IPS-NIHi7 (cell line): Measurements from ENCODE around the gene CACNA1G.

ENCODE experiments used
- DNase-seq: peaks from one replicate; pipeline ENCODE4 v3.0.0; 2012; ENCODE audit warnings: mixed read lengths; ENCODE audit errors: extremely low spot score

Gene CACNA1G

DNA sequence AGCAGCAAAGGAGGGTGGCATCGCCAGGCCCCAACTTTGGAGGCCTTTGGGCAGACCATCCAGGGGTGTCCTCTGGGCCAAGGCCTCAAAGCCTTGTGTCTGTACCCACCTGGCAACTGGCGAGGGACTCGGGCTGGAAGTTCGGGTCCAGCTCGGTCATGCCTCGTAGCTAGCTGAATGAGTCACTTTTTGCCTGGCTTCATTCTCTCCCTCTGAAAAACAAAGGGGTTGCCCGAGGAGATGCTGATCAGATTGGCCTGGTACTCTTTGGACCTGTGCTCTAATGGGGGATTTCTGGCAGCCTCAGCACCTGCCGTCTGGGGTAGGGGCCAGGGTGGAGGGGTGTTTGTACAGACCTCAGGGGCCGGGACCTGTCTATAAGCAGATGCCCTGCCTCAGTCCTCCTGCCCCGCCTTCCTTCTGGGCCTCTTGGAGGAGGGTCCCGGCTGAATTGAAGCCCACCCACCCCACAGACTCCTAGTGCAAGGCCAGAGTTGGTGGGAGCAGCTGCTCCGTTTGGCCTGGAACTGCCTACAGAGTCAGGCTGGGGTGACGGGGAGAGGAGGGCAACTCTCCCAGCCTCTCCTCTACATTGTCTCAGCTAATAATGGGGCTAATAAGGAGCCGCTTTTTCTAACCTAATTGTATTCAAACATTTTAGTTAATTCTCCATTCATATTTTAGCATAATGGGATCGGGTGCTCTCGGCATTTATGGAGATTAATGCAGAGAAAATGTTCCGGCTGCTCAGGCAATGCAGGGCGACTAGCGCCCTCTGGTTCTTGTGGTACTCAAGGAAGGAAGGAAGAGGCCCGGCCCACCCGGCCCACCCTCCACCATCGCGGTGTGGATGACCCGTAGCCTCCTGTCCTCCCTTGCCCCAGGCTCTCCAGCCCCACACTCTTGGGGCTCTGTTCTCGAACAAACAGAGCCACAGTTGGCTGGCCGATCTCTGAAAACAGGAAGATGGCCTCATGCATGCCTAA, 52.8 kb downstream of the CACNA1G start:
- peak; percentile 57 for DNase-seq

DNA sequence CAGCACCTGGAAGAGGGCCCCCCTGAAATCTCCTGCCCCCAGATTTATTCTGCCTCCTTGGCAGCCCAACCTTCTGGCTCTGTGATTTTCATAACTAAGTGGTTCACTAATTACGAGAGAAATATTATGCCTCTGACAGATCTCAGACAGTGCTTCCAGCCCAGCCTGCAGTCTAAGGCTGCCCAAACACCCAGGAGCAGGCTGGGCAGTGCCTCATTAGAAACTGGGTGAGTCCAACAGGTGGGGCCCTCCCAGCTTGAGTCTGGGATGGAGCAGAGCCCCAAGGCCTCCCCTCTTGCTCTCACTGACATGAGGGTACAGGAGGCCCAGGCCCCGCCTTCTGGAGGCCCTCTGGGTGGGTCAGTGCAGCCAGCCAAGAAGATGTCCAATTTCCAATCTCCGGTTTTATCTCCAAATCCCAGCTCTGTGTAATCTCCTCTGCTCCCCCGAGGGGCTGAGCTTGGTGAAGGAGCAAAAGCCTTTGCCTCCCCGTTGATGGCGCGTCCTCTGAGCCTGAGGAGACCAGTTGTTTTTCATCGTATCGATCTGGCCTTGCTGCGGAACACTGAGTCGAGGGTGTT, 54.0 kb downstream of the CACNA1G start:
- no peak for DNase-seq

DNA sequence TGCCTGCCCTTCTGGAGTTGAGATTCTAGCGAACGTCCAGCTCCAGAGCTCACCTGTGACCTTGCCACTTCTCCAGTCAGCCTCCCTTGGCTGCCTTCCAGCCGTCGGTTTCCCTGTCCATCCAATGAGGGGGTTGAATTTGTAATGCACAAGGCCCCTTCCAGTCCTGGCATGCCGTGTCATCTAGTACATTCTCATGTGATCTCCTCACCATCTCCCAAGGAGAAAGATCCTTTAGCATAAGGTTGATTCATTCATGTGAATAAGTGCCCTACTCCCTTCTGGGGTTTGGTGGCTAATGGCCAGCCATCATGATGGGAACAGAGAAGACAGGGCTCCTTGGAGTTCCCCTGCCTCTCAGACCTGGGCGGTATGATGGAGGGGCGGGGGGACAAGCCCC, 55.3 kb downstream of the CACNA1G start:
- no peak for DNase-seq

DNA sequence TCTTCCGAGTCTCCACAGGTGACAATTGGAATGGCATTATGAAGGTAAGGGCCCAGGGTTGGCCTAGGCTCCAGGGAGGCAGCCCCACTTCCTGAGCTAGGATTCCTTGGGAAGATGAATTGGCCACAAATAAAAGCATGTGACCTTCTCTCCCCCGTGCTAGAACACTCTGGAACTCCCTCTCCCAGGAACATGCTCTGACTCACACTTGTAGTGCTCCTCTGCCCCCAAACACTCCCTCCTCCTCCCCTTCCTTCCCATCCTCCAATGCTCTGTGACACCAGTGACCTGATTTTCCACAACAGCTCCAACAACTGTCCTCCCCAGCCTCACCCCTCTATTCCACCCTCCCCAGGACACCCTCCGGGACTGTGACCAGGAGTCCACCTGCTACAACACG, 57.8 kb downstream of the CACNA1G start:
- DNase-seq, result no peak

DNA sequence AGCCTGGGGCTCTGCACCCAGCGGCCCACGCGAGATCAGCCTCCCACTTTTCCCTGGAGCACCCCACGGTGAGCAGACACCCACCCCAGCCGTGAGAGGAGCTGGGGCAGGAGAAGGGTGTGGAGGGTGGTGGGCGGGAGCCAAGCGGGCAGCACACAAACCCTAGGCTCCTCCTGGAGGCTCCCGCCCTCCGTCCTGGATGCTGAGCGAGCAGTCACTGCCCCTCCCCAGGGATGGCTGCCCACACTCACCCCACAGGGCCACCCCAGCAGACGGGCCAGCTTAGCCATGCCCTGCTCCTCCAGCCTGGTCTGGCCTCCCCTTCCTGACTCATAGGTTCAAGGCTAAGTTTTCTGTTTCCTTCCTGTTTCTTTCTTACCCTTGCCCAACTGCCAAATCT, 58.4 kb downstream of the CACNA1G start:
- DNase-seq, result no peak

DNA sequence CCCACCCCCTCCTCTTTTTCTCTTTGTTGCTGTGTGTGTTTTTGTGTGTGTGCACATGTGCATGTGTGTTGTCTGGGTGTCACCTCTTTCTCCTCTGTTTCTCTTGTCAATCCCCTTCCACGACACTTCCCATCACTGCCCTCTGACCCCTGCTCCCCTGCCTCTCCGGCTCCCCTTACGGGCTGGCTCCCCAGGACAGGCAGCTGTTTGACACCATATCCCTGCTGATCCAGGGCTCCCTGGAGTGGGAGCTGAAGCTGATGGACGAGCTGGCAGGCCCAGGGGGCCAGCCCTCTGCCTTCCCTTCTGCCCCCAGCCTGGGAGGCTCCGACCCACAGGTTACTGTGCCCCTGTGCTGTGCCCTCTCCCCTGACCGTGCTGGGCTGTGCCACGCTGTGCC, 59.0 kb downstream of the CACNA1G start:
- no peak for DNase-seq

DNA sequence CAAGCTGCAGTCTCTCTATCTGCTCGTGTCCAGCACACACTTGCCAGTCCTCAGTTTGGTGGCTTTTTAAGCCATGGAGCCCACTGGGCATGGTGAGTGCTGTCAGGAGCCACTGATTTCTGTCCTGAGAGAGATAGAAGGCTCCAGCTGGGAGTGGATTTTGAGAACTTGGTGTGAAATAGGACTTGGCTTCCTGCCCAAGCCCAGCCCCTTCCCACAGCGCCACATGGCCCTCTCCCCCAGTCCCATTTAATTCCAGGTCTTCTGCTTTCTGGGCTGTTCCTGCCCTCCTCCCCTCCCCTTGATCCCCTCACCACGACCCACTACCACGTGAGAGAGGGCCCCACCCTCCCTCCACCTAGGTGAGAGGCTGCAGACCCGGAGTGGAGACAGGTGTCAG, 59.7 kb downstream of the CACNA1G start:
- DNase-seq, result no peak

DNA sequence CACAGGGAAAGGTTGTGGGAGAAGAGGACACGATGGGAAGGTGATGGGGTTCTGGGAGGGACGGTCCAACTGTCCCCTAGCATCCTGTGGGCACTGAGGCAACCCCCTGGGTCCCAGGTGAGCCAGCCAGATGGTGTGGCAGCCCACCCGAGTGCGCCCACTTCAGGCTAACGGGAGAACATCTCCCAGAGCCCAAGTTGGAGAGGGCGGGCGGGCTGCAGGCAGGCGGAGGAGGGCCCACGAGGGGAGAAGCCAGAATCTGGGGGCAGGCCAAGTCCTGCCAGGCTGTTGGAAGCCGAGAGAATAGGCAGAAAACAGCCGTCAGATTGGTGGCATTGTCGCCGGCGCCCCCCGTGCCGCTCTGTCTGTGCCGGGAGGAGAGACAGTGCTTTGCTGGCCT, 60.3 kb downstream of the CACNA1G start:
- DNase-seq, result peak; percentile 84

DNA sequence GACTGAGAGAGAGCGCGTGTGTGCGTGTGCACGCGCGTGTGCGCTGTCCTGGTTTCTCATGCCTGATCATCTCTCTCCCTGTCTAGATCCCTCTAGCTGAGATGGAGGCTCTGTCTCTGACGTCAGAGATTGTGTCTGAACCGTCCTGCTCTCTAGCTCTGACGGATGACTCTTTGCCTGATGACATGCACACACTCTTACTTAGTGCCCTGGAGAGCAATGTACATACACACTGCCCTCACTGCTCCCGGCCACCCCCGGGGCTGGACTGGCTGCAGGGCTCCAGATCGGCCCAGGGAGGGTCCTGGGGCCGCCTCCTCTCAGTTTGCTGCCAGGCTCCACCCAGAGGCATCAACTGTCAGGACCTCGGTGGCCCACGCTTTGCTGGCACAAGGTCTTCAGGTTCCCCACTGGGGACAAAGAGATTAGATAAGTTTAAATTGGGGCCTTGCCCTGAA, 61.1 kb downstream of the CACNA1G start:
- DNase-seq, result no peak

DNA sequence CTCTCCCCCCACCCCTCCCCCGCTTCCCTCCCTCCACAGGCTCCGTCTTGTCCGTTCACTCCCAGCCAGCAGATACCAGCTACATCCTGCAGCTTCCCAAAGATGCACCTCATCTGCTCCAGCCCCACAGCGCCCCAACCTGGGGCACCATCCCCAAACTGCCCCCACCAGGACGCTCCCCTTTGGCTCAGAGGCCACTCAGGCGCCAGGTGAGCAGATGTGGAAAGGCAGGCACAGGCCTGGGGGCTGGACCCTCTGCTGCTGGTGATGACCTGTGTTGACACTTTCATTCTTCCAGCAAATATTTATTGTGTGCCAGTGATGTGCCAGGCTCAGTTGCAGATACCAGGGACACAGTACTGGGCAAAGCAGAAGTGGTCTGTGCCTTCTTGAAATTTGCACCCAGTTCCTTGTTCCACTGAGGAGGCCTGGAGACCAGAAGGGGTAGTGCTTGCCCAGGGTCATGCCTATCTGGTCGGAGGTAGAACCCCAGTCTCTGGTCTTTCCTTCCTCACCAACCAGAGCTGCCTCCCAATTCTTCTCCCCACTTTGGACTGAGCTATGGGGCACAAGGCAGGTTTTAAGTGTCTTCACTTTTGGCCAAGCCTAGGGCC, 63.9 kb downstream of the CACNA1G start:
- no peak for DNase-seq

DNA sequence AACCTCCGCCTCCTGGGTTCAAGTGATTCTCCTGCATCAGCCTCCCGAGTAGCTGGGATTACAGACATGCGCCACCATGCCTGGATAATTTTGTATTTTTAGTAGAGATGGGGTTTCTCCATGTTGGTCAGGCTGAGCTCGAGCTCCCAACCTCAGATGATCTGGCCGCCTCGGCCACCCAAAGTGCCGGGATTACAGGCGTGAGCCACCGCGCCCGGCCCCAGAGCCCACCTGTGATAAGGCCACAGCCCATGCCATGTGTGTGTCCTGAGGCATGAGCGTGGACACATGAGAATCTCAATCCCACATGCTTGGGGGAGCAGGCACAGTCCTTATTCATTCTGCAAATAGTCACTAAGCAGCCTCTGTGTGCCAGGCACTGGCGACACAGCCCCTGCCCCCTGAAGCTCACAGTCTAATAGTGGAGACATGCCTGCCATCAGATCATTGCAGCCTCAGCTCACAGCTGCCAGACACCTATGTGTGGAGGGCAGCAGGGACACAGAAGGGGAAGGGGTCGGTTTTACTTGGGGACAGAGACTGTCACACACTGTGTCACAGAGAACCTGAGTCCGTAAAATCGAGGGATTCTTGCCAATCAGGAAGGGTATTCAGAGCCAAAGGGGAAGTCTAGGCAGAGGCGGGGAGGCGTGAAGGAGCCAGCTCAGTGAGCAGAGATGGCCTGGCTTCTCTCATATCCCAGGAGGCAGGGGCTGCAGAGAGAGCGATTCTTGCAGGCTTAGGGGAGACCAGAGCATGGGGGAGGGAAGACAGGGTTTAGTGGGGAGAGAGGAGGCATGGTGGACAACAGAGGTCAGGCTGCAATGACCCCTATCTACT, 64.7 kb downstream of the CACNA1G start:
- DNase-seq, result no peak

DNA sequence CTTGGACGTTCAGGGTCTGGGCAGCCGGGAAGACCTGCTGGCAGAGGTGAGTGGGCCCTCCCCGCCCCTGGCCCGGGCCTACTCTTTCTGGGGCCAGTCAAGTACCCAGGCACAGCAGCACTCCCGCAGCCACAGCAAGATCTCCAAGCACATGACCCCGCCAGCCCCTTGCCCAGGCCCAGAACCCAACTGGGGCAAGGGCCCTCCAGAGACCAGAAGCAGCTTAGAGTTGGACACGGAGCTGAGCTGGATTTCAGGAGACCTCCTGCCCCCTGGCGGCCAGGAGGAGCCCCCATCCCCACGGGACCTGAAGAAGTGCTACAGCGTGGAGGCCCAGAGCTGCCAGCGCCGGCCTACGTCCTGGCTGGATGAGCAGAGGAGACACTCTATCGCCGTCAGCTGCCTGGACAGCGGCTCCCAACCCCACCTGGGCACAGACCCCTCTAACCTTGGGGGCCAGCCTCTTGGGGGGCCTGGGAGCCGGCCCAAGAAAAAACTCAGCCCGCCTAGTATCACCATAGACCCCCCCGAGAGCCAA, 65.6 kb downstream of the CACNA1G start:
- DNase-seq, result peak; percentile 87

DNA sequence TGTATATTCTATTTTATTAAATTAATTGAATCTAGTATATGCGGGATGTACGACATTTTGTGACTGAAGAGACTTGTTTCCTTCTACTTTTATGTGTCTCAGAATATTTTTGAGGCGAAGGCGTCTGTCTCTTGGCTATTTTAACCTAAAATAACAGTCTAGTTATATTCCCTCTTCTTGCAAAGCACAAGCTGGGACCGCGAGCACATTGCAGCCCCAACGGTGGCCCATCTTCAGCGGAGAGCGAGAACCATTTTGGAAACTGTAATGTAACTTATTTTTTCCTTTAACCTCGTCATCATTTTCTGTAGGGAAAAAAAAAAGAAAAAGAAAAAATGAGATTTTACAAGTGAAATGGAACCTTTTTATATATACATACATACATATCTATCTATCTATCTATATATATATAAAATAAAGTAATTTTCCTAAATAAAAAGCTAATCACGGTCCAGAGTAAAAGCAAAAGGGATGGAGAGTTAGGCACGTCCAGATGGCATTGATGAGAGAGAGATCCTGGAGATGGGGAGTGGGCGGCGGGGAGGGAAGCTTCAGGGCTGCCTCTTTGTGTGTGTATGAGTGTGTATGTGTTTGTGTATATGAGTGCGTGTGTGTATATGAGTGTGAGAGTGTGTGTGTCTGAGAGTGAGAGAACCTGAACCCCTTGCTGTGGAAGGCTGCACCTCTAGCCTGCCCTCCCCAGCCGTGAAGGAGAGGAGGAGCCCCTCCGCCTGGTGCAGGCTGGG, 66.7 kb downstream of the CACNA1G start:
- no peak for DNase-seq

DNA sequence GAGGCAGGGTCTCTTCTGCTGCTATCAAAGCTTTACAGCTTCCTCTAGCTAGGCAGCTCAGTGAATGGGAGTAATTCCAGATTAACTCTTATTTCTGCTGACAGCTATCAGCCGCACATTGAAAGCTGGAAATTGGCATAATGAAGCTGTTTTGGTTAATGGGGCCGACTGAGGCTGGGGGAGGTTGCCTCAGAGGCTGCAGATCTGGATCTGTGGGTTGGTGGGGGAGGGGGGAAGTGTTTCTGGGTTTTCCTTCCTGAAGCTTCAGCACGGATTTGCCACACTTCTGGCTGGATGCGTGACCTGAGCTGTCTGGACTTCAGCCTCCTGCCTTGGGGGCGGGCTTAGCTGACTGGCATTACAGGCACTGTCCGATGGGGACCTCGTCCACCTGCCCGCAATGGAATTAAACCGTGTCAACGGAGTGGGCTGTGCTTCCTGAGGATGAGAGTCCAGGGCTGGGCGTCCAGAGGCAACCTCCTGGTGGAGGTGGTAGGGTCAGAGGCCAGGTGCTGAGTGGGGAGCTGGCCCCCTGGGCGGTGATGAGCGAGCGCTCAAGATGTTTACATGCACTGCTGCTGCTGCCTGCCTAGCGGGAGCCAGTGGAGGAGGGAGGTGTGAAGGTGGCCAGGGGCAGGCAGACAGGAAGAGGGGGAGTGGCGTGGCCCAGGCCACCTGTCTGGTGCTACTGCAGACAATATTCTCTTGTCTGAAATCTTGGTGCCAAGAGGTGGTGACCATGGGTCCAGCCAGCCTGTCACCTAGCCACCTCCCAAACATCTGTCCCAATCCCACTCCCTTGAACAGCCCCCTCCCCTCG, 67.5 kb downstream of the CACNA1G start:
- DNase-seq, result peak; percentile 60

DNA sequence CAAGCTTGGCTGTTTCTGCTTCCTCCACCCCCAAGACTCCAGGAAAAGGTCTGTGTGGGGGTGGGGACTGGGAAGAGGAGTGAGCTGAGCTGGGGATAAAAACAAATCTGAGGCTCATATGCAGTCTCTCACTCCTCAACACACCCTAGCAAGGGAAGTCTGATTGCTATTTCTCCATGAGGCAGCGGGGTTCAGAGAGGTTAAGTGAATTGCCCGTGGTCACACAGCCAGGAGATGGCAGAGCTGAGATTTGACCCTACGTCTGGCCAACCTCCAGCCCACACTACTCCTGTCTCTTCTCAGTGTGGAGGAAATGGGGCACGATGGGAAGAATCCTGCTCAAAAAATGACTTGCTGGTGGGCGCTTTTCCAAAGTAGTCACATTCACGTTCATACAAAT, 69.4 kb downstream of the CACNA1G start:
- DNase-seq, result no peak

DNA sequence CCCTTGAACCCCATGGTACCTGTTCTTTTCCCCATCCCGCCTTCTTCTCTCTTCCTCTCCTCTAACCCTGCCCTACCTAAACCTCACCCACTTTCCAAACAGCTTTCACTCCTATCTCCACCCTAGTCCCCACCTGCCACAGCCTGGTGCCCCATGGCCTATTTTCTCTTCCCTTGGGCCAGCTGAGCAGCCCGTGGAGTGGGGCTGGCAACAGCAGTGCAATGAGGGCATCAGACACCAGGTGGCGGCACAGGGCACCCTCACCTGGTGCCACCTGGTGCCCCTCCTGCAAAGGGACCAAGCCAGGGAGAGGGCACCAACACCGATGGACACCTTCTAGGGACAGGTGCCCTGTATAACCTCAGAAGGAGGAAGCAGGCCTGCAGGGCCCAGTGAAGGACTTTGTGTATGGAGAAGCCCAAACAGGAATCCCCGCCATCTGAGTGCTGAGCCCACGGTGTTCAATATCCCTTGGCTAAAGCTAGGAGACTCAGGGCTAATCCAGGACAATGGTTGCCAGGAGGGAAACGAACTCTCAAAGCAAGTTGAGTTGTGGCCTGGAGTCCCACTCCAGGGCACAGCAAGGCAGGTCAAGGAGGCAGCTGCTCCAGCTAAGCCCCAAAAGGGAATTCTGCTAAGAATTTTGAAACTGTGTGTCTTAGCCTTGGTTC, 70.1 kb downstream of the CACNA1G start:
- DNase-seq, result peak; percentile 84

DNA sequence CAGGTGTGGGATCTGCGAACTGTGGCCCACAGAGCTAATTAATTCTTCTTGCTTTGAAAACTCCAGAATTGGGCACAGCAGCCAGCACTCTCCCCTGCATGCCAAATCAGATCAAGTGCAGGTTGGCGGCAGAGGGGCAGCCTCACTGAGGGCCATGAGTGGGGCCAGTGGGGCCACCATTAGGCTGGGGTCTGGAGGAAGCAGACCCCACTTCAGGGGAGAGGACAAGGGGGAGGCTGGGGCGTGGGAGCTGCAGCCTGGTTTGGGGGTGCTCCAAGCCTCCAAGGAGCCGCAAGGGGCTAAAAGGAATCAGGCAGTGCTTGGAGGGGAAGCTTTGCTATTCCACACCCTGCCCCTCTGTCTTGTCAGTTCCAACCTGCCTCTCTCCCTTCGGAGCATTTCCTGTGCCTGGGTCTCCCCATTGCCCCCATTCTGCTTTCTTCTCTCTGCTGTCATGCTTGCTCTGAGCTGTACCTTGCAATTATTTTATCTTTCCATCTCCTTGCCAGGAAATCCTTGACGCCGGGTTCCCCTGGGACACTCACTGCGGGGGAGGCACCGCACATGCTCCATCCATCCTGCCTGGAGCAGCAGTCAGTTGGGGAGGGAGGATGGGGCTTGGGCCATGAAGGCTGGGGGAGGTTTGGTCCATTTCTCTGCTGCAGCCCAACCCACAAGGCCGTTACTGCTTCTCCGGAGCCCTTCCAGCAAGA, 70.8 kb downstream of the CACNA1G start:
- no peak for DNase-seq

DNA sequence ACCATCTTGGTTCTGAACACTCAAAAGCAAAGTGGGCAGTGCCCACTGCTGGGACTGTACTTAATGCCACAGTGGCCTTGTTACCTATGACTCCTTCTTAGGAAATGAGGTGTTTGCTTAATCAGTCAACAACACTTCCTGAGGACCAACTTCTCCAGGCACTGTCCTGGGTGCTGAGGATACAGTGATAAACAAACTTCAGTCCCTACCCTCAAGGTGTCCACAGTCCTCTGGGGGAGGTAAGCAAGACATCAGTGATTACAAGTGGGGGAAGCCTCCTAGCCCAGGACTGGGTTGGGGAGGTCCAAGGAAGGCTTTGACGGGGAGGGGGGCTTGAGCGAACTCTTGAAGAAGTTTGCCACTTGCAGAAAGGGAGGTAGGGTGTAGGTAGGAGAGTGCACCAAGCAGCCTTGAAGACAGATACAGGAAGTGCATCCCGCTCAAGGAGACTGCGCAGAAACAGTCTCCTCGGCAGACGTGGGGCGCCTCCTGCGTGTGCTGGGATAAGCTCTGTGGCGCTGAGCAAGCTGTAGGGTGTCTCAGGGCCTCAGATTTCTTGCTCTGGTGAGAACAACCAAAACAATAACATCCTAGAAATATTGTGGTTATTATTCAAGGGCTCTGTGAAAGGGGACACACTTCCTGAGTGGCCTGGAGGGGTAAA, 71.5 kb downstream of the CACNA1G start:
- no peak for DNase-seq
